ENCODE measurements around the gene ATXN7L1. TPM values are rescaled to one million over a fixed set of nuclear protein-coding genes. Genes with fewer than 3 reads are reported as not detected.

ATXN7L1 gene
- total and polyA plus RNA-seq, 2 of the 8 experiments (the other 6 are each of a cell fraction or from before 2014, with no cell fraction given), result 14.3 to 34.0 TPM

GRCh38 chr7:105857009-105857952 lies 19.1 kb downstream of the ATXN7L1 start (continued):
- TF ChIP-seq, protein P1, sequence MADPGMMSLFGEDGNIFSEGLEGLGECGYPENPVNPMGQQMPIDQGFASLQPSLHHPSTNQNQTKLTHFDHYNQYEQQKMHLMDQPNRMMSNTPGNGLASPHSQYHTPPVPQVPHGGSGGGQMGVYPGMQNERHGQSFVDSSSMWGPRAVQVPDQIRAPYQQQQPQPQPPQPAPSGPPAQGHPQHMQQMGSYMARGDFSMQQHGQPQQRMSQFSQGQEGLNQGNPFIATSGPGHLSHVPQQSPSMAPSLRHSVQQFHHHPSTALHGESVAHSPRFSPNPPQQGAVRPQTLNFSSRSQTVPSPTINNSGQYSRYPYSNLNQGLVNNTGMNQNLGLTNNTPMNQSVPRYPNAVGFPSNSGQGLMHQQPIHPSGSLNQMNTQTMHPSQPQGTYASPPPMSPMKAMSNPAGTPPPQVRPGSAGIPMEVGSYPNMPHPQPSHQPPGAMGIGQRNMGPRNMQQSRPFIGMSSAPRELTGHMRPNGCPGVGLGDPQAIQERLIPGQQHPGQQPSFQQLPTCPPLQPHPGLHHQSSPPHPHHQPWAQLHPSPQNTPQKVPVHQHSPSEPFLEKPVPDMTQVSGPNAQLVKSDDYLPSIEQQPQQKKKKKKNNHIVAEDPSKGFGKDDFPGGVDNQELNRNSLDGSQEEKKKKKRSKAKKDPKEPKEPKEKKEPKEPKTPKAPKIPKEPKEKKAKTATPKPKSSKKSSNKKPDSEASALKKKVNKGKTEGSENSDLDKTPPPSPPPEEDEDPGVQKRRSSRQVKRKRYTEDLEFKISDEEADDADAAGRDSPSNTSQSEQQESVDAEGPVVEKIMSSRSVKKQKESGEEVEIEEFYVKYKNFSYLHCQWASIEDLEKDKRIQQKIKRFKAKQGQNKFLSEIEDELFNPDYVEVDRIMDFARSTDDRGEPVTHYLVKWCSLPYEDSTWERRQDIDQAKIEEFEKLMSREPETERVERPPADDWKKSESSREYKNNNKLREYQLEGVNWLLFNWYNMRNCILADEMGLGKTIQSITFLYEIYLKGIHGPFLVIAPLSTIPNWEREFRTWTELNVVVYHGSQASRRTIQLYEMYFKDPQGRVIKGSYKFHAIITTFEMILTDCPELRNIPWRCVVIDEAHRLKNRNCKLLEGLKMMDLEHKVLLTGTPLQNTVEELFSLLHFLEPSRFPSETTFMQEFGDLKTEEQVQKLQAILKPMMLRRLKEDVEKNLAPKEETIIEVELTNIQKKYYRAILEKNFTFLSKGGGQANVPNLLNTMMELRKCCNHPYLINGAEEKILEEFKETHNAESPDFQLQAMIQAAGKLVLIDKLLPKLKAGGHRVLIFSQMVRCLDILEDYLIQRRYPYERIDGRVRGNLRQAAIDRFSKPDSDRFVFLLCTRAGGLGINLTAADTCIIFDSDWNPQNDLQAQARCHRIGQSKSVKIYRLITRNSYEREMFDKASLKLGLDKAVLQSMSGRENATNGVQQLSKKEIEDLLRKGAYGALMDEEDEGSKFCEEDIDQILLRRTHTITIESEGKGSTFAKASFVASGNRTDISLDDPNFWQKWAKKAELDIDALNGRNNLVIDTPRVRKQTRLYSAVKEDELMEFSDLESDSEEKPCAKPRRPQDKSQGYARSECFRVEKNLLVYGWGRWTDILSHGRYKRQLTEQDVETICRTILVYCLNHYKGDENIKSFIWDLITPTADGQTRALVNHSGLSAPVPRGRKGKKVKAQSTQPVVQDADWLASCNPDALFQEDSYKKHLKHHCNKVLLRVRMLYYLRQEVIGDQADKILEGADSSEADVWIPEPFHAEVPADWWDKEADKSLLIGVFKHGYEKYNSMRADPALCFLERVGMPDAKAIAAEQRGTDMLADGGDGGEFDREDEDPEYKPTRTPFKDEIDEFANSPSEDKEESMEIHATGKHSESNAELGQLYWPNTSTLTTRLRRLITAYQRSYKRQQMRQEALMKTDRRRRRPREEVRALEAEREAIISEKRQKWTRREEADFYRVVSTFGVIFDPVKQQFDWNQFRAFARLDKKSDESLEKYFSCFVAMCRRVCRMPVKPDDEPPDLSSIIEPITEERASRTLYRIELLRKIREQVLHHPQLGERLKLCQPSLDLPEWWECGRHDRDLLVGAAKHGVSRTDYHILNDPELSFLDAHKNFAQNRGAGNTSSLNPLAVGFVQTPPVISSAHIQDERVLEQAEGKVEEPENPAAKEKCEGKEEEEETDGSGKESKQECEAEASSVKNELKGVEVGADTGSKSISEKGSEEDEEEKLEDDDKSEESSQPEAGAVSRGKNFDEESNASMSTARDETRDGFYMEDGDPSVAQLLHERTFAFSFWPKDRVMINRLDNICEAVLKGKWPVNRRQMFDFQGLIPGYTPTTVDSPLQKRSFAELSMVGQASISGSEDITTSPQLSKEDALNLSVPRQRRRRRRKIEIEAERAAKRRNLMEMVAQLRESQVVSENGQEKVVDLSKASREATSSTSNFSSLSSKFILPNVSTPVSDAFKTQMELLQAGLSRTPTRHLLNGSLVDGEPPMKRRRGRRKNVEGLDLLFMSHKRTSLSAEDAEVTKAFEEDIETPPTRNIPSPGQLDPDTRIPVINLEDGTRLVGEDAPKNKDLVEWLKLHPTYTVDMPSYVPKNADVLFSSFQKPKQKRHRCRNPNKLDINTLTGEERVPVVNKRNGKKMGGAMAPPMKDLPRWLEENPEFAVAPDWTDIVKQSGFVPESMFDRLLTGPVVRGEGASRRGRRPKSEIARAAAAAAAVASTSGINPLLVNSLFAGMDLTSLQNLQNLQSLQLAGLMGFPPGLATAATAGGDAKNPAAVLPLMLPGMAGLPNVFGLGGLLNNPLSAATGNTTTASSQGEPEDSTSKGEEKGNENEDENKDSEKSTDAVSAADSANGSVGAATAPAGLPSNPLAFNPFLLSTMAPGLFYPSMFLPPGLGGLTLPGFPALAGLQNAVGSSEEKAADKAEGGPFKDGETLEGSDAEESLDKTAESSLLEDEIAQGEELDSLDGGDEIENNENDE (IDR thresholded peaks at IDR 0.05; ENCODE audit: insufficient replicate concordance, low read length), result no peak
- TF ChIP-seq BRCA1 (IDR thresholded peaks at IDR 0.05; ENCODE audit: low read depth, low read length), result no peak
- TF ChIP-seq CBX8 (IDR thresholded peaks at IDR 0.05; ENCODE audit: borderline replicate concordance, low read depth, low read length), result no peak
- no peak for TF ChIP-seq TAF1 (IDR thresholded peaks at IDR 0.05; ENCODE audit: low read depth, low read length)
- no peak for TF ChIP-seq EZH2 (IDR thresholded peaks at IDR 0.05; ENCODE audit: low read depth, low read length, severe bottlenecking)
- TF ChIP-seq BCL11A (IDR thresholded peaks at IDR 0.05; ENCODE audit: low read depth in 2 of 2, low read length in 2 of 2), result no peak
- TF ChIP-seq USF2 (IDR thresholded peaks at IDR 0.05; ENCODE audit: low read length), result no peak
- TF ChIP-seq MAFK (IDR thresholded peaks at IDR 0.05; ENCODE audit: low read depth, low read length), result no peak

Data from H1 (cell line).